HG02943 (cell line): Measurements from ENCODE around the gene IRGC.

ENCODE experiments used
- ATAC-seq: cut with Tn5 transposase; IDR thresholded peaks from one replicate; pipeline ENCODE4 v1.9.1; 2021; ENCODE audit warnings: mild to moderate bottlenecking, low read depth, moderate library complexity; ENCODE audit not compliant: unreplicated experiment

IRGC gene

DNA sequence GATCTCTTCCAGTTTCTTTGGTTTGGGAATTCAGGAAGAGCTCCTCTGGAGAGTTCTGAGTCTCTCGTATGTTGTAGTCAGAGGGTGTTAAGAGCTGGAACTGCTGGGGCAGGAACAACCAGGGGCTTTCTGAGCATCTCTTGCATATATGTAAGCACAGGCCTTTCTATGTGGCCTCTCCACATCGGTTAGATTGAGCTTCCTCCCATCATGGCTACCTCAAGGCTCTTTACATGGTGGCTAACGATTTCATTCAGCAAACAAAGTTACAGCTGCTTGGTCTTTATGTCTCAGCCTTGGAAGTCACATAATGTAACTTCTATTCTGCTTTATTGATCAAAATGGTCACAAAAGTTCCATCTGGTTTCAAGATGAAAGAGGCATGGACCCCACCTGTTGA is 25.4 kb upstream of the IRGC start:
- ATAC-seq = no peak

DNA sequence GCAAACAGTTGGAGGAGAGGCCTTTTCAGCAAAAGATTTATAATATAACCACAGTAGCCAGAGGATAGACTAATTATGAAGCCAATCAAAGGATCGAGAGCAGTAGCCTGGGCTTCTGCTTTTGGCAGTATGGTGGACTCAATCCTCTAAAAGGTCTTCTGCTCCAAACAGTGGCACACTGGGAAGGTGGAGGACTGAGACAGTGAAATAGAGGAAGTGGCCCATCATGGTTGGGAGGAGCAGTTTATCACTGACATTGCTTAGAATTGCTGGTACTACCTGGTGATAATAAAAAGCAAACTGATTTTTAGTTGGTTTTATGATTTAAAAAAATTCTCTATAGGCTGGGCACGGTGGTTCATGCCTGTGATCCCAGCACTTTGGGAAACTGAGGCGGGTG is 25.0 kb upstream of the IRGC start:
- no peak for ATAC-seq

DNA sequence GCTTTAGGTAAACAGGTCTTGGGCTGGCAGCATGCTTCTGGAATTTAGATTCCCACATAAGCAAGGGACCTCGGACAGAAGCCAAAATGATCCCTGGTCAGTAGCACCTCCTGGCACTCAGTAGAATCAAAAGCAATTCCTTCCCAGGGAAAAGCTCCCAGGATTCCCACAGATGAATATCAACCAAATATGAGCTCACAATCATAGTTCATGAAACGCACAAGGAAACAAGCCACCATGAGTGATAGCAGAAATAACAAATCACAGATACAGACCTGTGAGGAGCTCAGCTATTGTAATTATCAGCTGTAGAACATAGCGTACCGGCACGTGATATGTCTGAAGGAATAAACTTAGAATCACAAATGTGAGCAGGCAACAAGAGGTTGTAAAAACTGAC is 24.1 kb upstream of the IRGC start:
- ATAC-seq = no peak

DNA sequence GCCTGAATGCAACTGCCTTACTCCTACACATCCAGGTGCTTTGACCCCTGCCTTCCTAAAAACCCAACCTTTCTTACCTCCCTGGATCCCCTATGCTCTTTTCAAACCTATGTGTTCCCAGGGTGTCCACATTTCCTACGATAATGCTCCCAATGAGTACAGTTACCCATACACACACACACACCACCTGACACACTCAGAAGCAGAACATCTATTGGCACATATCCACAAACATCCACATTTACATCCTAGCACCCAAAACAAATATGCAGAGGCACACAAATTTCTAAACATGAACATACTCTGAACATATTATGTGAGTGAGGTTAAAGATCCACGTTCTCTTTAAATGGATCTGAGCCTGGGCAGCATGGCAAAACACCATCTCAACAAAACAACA is 23.5 kb upstream of the IRGC start:
- no peak for ATAC-seq

DNA sequence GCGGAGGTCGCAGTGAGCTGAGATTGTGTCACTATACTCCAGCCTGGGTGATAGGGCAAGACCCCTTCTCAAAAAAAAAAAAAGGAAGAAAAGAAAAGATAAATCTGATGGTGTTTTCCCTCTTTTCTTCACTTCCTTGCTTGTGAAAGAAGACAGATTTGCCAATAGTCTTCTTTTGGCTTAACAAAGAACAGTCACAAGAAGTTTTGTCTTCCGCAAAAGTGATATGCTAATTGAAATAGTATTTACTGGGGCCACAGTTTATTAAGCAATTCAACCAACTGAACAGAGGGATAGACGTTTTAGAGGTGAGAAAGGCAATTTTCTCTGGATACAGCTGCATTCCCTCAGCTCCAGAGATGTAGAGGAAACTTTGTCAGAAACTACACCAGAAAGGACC is 23.0 kb upstream of the IRGC start:
- ATAC-seq = no peak

DNA sequence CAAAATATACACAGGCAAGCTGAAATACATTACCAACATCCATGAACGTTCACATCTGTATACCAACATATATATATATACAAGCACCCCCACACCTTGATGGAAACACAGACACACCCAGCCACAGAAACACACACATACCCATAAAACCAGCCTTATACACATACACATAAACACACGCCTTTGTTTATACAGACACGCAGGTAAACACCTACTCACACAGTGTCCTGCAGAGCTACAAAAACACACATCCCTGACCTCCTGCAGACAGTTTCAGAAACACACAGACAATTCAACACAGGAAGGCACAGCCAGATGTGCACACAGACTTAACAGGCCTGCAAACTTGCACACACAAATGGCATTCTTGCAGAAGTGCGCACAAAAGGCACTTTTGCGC is 21.3 kb upstream of the IRGC start:
- no peak for ATAC-seq

DNA sequence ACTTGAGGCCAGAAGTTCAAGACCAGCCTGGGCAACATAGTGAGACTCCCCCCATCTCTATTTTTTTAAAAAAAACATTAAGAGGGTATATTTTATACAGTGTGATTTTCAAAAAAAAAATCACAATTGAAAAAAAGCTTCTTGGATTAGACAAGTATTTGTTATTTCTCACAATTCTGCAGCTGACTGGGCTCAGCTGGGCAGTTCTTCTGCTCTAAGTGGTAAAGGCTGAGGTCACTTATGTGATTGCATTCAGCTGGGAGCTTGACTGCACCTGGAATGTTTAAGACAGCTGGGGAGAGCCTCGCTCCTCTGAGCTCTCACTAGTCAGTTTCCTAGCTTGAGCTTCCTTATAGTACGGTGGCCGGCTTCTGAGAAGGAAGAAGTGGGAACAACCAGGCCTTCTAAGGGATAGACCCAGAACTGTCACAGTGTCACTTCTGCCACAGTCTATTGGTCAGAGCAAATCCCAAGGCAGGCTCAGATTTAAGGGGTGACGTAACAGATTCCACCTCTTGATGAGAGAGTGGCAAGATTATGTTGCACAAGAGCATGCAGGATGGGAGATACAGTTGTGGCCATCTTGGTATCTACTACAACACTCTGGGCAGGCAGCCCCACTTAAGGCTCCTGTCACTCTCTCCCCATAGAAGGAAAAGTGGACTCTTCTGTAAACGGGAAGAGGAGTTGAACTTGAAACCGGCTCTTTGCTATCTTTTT is 19.7 kb upstream of the IRGC start:
- ATAC-seq = no peak

DNA sequence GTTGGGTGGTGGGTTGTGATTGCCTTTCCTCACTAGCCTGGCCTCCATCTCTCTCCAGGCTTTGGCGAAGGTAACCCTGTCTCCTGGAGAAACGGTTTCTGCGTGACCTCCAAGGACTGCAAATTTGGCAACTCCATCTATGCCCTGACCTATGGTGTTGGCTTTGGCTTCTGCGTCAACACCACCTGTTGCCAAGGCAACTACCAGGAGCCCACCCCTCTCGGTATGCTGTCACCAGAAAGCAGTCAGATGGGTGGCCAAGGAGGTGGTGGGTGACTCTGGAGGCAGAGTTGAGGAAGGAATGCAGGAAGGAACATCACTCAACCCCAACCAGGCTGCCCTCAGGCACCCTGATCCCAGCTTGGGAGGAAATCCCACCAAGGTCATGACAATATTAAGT is 18.6 kb upstream of the IRGC start:
- no peak for ATAC-seq

DNA sequence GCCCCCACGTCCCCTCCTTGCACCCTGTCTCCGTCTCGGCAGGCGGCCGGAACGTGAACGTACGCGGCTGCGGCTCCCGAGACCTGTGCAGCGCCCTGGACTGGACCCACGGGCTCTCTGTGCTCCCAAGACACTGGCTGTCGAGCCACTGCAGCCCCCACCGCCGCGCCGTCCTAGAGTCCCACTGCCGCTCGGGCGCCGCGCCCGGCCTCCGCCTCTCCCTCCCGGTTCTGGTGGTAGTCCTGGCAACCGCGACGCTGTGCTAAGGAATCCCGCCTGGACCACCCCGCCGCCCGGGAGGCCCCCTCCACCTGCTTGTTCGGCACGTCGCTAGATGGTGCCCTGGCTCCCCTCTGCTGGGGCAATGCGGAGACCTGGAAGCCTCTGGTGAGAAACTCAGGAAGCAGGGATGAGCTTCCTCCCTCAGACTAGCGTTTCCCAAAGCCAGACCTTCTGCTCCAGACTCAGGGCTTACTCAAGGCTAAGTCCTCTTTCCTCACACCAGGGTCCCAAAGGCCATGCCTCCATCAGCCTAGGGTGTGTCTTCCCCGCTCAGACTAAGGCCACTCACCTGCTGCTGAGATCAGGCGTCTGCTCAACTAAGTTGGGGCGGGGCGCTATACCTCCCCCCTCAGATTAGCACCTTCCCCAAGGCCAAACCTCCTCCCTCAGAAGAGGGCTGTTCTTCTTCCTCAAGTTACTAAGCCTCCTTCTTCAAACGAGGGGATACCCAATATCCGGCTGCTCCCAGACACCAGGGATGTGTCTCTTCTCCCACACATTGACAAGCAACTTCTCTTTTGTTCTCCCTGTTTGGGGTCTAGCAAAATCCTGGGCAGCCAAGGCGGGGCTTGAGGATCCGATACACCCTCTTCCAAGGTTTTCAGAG is 16.1 kb upstream of the IRGC start:
- no peak for ATAC-seq

DNA sequence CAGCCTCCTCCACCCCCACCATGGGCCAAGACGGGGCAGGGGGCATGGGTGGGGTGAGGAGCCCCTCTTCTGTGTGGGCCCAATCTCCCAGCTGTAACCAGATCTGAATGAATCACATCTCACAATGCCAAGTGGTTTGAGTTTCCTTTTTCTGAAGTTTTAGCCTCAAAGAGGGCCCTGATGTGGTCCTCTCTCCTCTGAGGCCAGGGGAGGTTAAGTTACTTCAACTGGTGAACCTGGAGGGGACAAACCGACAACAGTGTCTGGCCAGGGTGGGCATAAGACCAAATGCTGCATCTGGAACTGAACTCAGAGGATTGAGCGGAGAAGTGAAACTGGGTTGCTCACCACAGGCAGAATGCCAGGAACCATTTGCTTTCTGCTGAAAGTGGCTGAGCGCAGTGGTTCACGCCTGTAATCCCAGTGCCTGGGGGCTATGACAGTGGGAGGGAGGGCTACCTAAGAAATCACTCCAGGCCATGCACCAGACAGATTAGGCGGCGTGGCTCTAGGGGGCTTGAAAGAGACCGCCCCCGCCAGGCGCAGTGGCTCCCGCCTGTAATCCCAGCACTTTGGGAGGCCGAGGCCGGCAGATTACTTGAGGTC is 15.4 kb upstream of the IRGC start:
- no peak for ATAC-seq

DNA sequence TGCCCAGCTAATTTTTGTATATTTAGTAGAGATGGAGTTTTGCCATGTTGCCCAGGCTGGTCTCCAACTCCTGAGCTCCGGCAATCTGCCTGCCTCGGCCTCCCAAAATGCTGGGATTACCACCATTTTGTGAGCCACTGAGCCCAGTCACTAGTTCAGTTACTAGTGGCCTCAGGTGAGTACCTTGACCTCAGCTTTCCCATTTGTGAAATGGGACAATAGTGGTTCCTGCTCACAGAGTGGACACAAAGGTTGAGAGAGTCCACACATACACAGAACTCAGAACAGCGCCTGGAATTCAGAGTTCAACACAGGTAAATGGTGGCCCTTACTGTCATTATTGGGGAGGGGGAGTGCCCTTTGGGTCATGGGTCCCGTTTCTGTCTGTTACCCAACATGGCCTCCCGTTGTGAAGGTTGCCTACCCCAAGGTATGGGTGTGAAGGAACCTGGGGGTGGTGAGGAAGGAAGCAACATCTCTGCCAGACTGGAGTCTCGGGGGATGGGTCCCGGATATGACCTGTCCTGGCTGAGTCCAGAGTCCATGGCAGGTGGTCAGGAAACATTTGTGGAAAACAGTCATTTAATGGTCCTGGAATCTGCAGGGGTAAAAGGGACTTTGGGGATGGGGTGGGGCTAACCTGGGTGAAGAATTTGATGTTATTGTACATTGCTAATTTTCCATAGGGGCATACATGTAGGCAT is 11.7 kb upstream of the IRGC start:
- no peak for ATAC-seq

DNA sequence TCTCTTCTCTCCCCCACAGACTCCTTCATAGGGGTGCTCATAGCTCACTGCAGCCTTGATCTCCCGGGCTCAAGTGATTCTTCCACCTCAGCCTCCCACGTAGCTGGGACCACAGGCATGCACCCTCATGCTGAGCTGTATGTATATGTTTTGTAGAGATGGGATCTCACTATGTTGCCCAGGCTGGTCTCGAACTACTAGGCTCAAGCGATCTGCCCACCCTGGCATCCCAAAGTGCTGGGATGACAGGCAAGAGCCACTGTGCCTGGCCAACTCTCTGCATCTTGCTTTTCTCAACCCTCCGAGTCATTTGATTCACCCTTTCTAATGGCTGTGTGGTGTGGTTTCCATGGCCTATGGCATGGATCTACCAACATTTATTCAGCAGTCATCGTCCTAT is 10.1 kb upstream of the IRGC start:
- ATAC-seq = no peak

DNA sequence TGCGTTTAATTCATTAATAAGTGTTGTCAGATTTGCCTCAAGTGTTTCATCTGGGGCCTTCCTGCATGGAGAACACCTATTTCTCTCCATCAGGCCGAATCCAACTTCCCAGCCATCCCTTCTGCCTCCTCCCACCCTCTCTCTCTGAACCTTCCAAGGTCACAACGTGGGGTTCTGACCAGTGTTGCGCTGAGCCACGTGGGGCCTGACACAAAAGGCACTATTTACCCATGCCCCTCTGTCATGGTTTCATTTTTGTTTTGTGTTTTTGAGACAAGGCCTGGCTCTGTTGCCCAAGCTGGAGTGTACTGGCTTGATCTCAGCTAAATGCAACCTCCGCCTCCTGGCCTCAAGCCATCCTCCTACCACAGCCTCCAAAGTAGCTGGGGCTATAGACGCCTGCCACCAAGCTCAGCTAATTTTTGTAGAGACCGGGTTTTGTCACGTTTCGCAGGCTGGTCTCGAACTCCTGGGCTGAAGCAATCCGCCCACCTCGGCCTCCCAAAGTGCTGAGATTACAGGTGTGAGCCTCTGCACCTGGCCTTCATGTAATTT is 8.6 kb upstream of the IRGC start:
- no peak for ATAC-seq

DNA sequence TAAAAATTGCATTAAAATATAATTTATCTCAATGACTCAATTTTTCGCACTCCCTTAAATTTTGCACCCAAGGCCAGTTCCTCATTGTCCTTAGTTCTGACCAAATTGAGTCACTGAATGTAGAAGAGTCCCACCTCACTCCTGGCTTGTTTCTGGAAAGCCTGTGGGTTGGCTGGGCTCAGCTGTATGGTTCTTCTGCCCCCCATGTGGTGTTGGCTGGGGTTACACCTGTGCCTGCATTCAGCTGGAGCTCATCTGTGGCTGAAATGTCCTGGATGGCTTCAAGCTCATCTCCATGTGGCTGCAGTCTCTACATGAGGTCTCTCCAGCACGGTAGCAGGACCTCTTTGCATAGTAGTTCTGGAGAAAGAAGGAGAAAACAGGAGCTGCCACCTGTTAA is 7.2 kb upstream of the IRGC start:
- no peak for ATAC-seq

DNA sequence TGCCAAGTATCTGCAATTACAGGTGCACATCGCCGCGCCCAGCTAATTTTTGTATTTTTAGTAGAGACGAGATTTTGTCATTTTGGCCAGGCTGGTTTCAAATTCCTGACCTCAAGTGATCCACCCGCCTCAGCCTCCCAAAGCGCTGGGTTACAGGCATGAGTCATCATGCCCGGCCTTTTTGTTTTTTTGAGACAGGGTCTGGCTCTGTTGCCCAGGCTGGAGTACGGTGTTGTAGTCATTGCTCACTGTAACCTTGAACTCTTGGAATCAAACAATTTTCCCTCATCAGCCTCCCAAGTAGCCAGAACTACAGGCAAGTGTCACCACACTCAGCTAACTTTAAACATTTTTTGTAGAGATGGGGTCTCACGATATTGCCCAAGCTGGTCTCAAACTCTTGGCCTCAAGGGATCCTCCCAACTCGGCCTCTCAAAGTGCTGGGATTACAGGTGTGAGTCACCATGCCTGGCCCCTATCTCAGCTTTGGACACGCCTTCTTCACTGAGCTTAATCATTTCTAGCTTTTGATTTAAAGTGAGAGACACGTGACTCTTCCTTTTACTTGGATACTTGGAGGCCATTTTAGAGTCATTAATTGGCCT is 4.0 kb upstream of the IRGC start:
- ATAC-seq = no peak

DNA sequence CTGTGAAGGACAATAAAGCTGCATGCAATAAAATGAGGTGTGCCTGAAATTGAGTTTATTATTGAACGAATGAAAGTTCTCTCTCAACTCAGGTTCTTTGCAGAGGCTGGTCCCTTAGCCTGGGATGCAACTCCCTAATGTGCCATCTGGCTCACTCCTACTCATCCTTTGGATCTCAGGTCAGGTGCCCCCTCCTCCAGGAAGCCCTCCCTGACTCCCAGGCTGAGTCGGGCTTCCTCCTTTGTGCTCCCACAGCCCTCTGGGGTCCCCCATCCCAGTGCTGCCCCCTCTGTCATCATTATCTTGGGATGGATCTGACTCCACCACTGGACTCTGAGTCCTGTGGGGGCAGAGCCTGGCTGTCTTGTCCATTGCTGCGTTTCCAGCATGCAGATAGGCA is 2.7 kb upstream of the IRGC start:
- no peak for ATAC-seq

DNA sequence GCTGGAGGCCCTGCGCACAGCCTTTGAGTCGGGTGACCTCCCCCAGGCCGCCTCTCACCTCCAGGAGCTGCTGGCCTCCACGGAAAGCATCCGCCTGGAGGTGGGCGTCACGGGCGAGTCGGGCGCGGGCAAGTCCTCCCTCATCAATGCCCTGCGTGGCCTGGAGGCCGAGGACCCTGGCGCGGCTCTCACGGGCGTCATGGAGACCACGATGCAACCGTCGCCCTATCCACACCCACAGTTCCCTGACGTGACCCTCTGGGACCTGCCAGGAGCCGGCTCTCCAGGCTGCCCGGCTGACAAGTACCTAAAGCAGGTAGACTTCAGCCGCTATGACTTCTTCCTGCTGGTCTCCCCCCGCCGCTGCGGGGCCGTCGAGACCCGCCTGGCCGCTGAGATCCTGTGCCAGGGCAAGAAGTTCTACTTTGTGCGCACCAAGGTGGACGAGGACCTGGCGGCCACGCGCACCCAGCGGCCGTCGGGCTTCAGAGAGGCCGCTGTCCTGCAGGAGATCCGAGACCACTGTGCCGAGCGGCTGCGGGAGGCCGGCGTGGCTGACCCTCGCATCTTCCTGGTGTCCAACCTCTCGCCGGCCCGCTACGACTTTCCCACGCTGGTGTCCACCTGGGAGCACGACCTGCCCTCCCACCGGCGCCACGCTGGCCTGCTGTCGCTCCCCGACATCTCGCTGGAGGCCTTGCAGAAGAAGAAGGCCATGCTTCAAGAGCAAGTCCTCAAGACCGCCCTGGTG is 2.9 kb downstream of the IRGC start:
- ATAC-seq = no peak

DNA sequence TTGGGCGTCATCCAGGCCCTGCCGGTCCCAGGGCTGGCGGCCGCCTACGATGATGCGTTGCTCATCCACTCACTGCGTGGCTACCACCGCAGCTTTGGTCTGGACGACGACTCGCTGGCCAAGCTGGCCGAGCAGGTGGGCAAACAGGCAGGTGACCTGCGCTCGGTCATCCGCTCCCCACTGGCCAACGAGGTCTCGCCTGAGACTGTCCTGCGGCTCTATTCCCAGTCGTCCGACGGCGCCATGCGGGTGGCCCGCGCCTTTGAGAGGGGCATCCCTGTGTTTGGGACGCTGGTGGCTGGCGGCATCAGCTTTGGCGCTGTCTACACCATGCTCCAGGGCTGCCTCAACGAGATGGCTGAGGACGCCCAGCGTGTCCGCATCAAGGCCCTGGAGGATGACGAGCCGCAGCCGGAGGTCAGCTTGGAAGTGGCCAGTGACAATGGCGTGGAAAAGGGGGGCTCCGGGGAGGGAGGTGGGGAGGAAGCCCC is 3.5 kb downstream of the IRGC start:
- ATAC-seq = no peak

DNA sequence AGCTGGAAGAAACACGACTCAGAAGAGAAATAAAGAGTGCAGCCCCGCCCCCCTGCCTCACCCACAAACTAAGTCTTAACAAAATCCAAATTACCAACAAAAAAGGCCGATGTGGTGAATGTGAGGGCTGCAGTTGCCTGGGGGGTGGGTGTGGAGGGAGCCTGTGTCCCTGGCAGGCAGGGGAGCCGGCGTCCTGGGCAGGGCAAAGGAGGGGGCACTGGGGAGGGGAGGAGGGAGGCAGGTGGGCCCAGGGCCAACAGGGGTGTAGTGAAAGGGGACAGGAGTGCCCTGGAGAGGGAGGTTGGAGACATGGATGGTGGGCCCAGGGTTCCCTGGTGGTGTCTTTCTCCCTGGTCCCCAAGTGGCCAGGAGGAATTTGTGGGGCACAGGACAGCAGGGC is 4.0 kb downstream of the IRGC start:
- ATAC-seq = no peak

DNA sequence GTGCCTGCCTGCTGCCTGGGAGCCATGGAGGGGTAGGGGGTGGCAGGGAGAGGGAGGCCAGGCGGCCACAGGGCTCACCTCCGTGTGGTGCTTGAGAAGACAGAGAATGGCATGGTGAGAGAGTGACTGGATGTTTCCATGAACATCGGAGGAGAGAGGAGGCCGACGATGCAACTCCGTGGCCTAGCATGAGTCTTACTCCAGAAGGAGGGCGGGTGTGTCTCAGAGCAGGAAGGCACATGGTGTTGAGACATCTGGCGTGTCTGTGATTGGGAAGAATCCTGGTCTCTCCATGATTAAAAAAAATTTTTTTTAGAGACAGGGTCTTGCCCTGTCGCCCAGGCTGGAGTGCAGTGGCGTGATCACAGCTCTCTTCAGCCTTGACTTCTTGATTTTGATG is 5.1 kb downstream of the IRGC start:
- no peak for ATAC-seq
